ENCODE data around the gene SNAP25. TPM values are rescaled to one million over a fixed set of nuclear protein-coding genes. Genes with fewer than 3 reads are reported as not detected.

SNAP25 gene
- total RNA-seq, 4 donors from 2014 or later = 0.34 to 2.1 TPM; not detected in 2

DNA sequence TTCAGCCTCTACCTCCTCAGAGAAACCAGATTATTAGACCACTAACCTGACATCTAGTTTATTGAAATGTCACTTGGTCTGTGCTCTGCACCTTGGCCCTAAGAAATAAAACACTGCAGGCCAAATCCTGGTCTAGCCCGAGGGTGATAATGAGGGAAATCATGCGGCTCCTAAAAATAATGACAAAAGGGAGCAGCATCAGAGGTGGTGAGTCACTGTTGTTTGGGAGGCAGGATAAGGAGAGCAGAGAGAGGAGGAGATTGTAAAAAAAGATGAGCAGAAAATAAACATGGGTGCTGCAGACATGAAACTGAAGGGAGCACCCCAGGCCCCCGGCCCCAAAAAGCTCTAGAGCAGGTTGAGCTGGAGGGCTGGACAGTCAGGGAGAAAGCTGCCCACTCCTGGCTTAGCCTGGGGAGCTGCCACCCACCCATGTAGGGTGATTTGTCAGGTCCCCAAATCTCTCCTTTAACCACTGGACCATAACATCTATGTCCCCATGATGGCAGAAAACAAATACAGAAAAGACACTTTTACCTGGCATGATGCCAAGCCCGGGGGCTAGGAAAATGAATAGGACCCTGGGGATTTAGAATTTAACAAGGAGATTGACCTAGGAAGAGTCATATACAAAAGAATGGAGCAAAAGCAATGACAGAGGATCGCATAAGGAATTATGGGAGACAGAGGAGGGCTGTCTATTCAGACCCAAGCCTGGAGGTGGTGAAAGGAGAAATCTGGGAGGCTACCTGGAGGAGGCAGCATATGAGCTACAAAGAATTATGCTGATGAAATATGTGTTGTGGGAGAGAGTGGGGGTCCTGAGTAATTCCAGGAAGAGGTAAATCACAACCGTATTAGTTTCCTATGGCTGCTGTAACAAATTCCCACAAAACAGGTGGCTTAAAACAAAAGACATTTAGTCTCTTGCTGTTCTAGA, 103.7 kb downstream of the SNAP25 start:
- WGBS, 2 donors = 58% methylated on average over 6 of the region's 6 CpGs
- intact Hi-C loops (cut with DNase I; ENCODE audit: low total_unique reads) = no loop called here
- H3K4me3 ChIP-seq (ENCODE audit: low read depth, poor library complexity, severe bottlenecking) = no peak overlapping the region
- DNase-seq (ENCODE audit: low spot score in 2 of 2) = no peak
- TF ChIP-seq, protein P1, sequence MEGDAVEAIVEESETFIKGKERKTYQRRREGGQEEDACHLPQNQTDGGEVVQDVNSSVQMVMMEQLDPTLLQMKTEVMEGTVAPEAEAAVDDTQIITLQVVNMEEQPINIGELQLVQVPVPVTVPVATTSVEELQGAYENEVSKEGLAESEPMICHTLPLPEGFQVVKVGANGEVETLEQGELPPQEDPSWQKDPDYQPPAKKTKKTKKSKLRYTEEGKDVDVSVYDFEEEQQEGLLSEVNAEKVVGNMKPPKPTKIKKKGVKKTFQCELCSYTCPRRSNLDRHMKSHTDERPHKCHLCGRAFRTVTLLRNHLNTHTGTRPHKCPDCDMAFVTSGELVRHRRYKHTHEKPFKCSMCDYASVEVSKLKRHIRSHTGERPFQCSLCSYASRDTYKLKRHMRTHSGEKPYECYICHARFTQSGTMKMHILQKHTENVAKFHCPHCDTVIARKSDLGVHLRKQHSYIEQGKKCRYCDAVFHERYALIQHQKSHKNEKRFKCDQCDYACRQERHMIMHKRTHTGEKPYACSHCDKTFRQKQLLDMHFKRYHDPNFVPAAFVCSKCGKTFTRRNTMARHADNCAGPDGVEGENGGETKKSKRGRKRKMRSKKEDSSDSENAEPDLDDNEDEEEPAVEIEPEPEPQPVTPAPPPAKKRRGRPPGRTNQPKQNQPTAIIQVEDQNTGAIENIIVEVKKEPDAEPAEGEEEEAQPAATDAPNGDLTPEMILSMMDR (IDR thresholded peaks at IDR 0.05) = no peak
- no peak for TF ChIP-seq POLR2A (IDR thresholded peaks at IDR 0.05)

DNA sequence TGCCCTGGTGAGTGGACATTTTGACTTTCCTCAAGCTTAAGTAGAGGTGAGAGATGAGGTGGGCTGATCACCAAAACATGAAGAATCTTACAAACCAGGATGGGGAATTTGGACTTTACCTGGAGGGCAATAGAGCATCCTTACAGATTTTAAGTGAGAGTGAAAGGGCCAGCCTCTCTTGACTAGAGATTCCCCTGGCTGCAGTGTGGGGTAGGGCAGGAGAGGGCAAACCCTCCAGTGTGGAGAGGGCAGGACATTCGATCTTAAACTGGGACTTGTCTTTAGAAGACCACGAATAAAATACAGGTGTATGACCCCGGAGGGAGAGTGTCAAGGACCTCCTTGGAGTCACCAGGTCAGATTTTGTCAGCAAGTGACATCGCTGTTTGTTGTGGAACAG, 105.1 kb downstream of the SNAP25 start:
- TF ChIP-seq, protein P1 (IDR thresholded peaks at IDR 0.05) = no peak
- TF ChIP-seq POLR2A (IDR thresholded peaks at IDR 0.05) = no peak
- intact Hi-C loops (cut with DNase I; ENCODE audit: low total_unique reads) = no loop called here
- no peak overlapping the region for H3K4me3 ChIP-seq (ENCODE audit: low read depth, poor library complexity, severe bottlenecking)
- WGBS, 2 donors = 83 to 89% methylated on average over 4 of the region's 4 CpGs
- no peak for DNase-seq (ENCODE audit: low spot score in 2 of 2)

DNA sequence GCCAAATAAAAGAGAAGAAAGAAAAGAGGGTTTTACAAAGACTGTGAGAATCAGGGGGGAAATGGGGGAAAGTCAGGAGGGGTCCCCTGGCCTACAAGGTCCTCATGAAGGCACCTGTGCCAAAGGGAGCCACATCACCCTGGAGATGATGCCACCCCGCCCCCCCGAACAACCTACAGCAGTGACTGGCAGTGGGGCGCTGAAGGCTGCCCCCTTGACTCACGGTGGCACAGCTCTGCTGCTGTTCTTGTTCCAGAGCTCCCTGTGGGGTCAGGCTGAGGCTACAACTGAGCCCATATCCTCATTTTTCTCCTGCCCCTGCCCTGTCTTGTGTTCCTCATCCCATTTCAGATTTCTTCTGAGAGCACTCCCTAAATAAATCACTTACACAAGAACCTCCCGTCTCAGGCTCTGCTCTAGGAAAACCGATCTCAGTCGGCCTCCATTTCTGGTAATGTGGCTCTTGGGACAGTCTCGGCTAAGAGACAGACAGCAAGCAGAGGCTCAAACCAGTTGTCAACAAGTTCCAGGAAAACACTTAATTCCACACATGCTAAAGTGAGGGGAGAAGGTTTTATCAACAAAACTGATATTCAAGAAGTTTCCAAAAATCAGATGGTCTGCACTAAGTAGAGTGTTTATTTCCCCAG, 105.7 kb downstream of the SNAP25 start:
- WGBS, 2 donors = 65 to 71% methylated on average over 8 of the region's 8 CpGs
- intact Hi-C loops (cut with DNase I; ENCODE audit: low total_unique reads) = no loop called here
- no peak for DNase-seq (ENCODE audit: low spot score in 2 of 2)
- TF ChIP-seq, protein P1 (IDR thresholded peaks at IDR 0.05) = no peak
- TF ChIP-seq POLR2A (IDR thresholded peaks at IDR 0.05) = no peak
- H3K4me3 ChIP-seq (ENCODE audit: low read depth, poor library complexity, severe bottlenecking) = no peak overlapping the region

DNA sequence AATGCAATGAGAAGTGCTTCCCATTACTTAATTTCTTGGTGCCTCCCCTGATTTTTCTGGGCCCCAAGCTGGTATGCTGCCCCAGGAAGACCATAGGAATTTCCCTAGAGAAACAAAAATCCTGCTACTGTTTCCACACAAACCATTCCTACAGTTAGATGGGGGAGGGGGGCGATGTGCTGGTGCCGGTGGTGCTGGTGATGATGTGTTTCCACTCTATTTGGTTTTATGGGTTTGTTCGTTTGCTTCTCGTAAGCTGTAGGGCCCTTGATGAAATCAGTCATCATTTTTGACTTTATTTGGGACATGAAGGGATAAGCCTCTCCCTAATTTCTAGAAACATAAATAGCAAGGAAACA, 110.2 kb downstream of the SNAP25 start:
- DNase-seq (ENCODE audit: low spot score in 2 of 2) = no peak
- no peak for TF ChIP-seq POLR2A (IDR thresholded peaks at IDR 0.05)
- TF ChIP-seq, protein P1 (IDR thresholded peaks at IDR 0.05) = no peak
- WGBS, 2 donors = 84 to 92% methylated on average over 4 of the region's 4 CpGs
- intact Hi-C loops (cut with DNase I; ENCODE audit: low total_unique reads) = no loop called here
- H3K4me3 ChIP-seq (ENCODE audit: low read depth, poor library complexity, severe bottlenecking) = no peak overlapping the region

DNA sequence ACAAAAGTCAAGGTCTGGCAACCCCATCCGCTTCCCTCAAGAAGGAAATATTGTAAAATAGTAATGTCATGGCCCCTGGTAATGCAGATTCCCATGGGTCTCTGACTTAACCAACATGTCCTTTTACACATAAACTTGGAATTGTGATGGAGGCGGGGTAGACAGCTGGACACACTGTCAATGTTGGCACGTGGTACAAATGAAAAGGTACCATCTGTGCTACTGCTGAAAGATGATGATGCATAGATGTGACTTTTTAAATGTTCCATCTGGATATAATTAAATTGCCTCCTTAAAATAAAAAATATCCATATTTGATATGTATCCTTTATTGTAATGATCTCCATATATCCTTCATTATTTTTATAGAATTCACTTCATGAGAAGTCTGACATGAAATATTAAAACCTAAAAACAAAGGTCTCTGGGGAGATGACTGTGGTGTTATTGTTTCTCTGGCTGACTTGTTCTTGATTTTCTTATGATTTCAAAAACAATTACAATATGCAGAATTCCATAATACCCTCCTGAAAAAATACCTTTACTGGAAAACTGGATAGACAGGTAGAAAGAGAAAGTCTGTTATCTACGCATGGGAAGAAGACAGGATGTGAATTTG, 110.9 kb downstream of the SNAP25 start:
- no peak overlapping the region for H3K4me3 ChIP-seq (ENCODE audit: low read depth, poor library complexity, severe bottlenecking)
- intact Hi-C loops (cut with DNase I; ENCODE audit: low total_unique reads) = no loop called here
- TF ChIP-seq POLR2A (IDR thresholded peaks at IDR 0.05) = no peak
- TF ChIP-seq, protein P1 (IDR thresholded peaks at IDR 0.05) = no peak
- WGBS, 2 donors = 76 to 82% methylated on average over 4 of the region's 4 CpGs
- DNase-seq (ENCODE audit: low spot score in 2 of 2) = no peak
